AML-193 (cell line): ENCODE data around the gene NPL.

Experiments used
- DNase-seq, 2 experiments: peaks; one replicate each; lab custom pipeline; 2025; lab: John Stamatoyannopoulos, UW

NPL gene, protein sequence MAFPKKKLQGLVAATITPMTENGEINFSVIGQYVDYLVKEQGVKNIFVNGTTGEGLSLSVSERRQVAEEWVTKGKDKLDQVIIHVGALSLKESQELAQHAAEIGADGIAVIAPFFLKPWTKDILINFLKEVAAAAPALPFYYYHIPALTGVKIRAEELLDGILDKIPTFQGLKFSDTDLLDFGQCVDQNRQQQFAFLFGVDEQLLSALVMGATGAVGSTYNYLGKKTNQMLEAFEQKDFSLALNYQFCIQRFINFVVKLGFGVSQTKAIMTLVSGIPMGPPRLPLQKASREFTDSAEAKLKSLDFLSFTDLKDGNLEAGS

DNA sequence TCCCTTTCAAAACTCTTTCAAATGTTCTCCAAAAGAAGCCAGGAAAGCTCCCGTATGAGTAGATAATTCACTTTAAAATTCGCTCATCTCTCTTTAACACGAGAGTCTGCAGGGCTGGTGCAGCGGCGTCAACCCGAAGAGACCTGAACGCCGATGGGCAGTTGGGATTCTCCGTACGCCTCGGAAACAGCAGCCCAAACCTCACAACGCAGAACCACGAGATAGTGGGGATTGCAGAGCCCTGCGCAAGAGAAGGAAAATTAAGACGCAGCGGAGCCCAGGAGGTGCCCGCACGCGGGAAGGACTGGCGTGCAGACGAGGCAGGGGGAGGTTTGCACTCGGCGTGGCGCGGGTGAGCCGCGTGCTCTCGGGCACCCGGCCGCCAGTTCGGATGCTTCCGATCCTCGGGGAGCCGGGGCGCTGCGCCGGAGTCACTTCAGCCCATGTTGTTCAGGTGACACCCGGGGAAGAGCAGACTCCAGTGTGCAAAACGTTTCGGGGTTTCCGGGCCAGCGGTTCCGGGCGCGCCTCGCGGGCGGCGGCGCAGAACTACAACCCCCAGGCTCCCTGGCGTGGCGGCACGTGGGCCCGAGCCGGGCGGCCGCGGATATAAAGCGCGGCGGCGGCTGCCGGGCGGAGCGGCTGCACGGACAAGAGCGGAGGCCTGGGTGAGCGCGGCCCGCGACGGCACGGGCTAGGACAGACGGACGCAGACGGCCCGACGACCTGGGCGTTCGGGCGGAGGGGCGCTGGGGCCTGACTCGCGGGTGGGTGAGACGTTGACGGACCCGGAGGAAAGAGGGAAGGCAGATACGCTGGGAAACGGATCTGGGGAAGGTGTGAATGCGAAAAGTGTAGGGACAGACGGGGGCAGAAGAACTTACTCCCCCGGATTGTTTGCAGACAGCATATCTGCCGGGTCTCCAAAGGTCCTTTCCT is at the start of gene NPL:
Gene NPL, plus strand, starts transcription at position 636 of the 939 bp plus-strand sequence. CDS start 4,599 bp downstream, outside the sequence.
- no peak for DNase-seq

DNA sequence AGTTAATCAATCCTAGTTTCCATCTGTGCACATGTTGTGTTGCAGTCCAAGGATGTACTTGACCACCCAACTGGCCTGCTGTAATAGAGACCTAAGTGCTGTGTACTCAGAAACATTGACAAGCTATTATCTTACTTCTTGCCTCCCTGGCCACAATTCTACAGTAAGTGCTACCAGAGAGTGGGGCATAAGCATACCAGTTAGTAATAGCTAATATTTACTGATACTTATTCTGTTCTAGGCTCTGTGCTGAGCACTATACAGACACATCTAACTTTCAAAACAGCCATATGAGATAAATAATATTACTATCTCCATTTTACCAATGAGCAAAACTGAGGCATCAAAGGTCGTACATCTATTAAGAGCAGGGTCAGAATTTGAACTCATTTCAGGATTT is 49.5 kb upstream of the NPL start:
- no peak for DNase-seq

DNA sequence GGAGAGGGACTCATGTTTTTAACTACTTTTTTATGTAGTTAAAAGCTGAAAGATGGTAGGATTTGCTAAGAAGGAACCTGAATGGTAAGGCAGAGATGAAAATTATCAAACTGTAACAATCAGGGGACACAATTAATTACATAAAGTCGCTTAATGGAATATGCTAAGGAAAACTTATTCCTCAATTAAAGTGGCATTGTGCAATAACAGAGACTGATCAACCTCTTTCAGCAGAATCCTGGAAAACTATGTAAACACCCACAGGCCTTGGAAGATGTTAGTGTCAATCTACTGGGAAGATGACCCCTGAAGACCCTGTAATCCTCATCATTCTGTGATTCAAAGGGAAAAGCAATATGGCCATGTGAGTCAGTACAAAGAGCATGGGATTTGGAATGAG is 46.8 kb upstream of the NPL start:
- no peak for DNase-seq

DNA sequence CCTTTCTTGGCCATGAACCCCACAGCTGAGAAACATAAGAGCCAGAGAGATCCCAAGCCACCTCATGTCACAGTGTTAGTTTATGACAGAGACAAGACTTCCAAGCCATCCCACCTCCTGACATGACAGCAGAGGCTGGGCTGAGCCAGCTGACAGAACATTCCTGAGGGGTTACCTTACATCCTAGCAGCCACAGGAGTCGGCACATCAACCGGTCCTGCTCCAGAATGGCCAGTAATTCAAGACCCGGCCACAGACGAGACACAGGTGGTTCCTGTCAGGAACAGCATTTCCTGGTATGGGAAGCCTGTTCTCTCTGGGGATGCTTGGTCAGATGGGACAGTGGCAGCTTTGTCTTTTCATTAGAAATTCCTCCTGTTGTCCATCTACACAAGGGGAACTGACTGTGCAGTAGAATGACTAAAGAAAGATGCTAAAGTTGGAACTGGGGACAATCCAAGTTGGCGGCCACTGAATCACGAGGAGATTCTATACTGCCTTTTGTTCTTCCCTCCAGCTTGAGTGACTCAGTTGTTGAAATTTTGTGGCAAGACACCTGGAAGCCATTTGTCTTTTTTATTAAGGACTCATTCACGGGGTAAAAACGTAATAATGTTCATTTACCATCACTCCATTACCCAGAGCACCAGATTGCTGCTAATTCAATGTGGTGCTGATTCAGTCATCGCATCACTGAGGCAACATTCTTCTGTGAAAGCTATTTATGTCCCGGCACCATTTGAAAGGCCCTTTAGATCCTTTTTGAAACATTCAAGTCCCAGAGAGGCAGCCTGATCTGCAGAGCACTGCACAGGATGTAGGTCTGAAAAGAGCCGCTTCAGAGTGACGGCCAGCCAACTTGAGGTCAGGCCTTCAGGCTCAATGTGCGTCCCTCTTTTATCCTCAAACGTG is 37.2 kb upstream of the NPL start:
- DNase-seq = no peak

DNA sequence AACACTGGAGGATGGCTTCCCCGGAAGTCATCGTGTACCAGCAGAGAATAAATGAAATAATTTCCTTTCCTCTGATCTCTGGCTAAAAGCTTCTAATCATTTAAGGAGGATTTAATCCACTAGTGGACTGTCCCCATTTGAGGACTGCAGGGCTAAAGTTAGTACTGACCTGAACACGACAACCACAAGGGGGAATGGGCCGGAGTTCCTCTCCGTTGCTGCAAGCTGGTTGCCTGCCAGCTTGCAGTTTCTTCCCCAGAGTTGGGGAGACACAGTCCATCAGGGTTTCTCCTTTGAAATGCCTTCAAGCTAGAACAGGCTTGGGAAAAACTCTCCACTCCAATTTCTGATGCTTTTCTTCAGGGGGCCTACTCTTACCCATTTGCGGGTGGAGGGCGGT is 35.5 kb upstream of the NPL start:
- DNase-seq = no peak

DNA sequence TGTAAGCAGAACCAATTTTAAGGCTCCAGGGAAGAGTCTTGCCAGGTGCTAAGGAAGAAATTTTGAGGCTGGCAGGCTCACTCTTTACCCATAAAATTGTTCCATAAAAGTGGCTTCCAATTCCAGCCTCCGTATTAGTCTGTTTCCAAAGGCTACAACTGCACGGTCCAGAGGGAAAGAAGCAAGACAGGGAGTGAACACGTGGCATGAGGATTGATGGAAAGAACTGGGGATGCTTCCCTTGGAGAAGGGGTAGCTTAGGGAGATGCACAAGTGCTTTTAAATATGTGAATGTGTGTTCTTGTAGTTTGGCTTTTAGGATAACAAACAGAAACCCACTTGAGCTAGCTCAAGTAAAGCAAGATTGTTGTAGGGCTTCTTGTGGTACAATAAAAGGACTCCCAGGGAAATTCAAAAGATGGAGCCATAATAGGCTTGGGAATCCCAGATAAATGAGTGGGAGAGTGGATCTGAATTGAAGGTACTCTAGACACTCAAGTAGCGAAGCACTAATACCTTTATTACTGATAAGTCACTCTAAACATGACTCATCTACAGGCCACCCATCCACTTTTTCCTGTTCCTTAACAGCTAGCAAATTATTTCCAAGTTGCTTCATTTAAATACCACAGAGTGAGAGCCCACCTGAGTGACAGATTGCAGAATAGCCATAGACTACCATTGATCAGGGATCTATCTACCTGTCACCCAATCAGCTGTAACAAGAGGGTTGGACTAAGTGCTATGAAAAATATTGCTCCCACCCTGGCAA is 34.8 kb upstream of the NPL start:
- DNase-seq = no peak

DNA sequence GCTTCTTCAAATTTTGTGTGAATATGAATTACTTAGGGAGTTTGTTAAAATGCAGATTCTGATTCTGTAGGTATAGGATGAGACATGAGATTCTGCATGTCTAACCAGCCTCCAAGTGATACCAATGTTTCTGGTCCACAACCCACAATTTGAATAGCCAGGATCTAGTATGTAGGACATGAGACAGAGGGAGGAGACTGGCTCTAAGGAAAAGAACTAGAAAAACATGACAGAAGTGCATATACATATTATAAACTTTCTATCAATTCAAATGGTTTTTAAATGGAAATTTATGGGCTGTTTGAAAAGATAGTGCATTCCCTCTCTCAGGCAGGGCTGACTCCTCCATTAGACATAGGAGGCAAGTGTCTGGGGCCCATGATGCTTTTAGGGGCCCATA is 33.9 kb upstream of the NPL start:
- no peak for DNase-seq

DNA sequence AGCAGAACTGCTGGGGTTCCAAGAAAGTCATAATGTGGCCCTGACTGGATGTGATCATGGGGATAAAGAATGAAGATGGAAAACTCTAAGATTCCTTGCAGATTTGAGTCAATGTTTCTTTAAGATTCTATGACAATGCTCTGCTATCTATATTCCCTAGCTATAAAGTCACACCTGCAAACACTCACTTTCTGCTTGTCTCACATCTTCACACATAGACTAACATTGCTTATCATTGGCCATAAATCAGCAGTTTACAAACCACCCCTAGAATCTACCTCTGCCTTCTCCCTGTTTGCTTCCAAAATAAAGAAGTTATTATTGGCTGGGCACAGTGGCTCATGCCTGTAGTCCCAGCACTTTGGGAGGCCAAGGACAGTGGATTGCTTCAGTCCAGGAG is 33.1 kb upstream of the NPL start:
- no peak for DNase-seq

DNA sequence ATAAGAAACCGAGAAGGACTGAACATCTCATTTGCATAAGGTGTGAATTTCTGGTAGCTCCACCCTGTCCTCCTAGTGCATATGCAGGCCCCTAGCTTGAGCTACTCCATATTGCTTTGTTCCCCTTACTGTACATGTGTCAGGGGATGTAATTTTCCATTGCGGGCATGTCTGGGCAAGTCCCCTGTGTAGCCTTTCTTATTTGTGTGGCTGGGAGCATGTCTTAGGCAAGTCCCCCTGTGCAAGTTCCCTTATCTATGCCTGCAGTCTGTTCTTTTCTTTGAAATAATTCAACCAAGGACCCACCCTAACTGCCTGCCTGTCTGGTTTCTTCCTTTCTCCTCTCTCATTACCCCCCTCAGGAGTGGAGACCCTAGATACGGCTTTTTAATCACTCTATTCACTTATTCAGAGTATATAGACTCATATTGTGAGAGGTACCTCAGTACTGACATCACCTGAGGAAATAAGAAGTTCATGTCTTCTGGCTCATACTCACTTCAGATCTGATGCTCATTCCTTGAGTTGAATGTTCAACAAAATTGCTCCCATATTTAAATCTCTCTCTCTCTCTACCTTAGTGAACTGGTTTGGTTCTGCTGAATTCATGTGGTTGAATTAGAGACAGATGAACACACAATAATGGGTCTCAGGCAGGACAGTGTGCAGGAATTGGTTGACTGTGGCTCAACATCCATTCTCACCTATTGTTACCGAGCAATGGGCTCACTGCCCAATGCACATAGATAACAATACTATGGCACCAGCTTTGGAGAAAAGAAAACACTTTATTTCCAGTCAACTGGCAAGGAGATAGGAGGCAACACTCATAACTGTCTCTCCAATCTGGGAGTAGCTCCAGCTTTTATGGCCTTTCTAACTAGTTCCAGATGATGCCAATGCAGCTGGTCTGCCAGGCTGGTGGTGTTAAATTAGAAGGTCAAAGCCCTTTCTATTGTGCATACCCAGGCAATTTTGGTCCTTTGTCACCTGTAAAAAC is 27.9 kb upstream of the NPL start:
- DNase-seq = no peak

DNA sequence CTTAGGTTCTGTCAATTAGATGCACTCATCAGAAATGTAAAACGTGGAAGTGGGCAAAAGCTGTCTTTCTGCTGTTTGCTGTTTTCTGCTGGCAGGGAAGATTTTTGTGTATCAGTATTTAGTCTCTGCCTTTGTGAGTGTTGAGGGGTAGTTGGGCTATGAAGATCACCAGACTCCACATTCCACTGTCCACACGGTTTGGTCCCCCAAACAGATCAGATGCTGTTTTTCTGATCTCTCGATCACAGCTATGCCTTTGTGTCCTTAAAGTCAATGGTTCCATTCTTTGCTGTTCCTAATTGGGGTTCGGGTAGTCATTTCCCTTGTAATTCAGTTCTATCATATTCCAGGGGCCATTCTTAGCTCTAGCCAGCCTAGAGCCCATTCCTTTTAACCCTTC is 27.0 kb upstream of the NPL start:
- no peak for DNase-seq

DNA sequence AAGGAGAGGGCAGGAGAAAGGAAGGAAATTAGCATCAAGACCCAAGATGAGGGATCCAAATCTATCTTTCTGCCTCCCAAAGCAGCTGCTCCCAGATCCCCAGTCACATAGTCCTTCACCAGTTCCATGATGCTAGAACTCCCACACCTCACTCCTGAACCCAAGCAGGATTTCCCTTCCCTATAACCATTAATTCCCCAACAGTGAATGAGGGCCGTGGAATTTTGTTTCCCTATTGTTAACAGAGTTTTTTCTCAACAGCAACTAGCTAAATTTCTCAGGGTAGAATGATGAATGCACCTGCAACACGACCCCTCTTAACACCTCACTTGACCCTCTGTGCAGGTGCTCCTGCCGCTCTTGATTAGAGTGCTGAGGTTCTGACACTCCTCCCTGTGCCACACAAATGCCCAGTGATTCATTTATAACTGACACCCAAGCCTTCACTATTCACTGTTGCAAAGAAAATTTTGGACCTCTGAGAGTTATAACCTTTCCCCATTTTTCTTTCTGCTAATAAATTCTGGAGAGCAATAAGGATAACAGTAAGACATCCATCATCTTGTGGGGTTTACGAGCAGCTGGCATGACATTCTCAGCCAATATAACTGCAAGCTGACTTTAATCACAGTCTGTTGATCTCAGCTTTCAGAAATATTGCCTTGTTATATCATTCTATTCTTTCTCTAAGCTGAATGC is 25.4 kb upstream of the NPL start:
- no peak for DNase-seq

DNA sequence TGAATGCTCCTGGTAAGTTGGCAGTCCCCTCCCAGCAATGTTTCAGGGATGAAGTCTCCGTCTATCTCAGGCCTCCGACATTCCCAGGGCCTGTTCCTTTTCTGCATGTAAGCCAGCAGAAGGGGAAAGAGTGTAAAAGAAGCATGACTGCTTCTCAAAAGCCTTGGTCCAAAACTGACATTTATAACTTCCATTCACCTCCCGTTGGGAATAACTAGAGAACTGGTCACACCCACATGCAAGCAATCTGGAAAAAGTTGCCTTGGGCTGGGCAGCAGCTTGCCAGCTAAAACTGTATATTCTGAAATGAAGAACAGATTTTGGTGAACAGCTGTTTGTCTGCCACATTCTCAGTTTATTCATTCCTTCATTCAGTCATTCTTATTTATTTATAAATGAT is 24.2 kb upstream of the NPL start:
- DNase-seq = no peak

DNA sequence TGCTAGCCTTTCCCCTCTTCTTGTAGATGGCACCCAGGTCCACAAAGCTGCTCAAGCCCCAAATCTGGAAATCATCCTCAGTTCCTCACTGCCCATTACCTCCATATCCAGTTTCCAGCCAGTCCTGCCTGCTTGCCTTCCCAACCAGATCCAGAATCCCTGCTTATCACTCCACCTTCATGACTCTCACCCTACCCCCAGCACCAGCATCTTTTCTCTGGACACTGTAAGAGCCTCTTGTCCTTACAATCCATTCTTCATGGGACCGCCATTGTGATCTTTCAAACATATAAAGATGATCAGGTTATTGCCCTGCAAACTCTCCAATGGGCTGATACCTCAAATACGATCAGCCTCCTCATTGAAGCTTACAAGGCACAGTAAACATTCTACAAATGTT is 23.5 kb upstream of the NPL start:
- no peak for DNase-seq

DNA sequence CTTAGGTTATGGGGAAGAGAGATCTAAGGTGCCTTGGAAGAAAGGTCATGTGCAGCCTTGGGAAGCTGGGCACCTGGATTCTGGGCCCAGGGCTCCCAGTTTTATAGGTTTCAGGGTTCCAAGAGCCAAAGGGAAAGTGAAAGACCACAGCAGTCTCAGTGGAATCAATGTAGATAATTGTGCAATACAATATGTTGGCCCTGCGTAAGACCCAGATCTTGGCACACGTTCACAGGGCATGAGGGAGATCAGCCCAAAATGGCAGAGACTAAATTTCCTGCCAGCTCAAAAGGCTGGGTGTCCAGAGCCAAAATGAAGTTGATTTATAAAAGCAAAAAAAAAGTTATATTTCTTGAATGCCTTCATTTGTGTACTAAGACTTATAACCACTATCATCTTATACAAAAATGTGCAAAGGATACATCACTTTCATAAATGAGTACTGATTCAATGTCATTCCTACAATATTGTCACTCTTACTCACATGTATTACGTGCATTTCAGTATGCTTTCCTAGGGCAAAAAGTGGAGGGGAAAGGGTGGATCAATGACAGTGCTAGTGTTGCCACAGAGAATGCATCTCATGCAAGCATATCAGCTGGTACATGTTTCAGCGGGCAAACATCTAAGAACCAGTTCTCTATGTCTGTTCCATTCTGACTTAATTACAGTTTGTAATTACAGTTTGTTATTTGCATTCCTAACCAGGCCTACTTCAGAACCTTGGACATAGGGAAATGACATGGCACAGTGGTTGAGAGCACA is 22.5 kb upstream of the NPL start:
- no peak for DNase-seq

DNA sequence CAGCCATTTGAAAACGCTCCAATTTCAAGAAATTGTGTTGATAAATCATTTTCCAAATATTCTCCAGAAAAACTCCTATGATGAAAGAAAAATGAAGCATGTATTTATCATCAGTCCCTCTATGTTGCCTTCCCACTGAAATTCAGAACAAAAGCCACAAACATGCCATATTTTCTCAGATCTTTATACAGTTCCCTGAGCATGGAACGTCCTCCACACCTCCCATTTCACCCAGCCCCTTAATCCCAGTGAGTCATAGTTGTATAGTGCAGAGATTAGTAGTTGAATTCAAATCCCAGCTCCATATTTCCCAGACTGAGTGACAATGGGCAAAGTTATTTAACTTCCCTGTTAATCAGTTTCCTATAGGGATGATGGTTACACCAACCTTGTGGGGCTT is 20.6 kb upstream of the NPL start:
- no peak for DNase-seq

DNA sequence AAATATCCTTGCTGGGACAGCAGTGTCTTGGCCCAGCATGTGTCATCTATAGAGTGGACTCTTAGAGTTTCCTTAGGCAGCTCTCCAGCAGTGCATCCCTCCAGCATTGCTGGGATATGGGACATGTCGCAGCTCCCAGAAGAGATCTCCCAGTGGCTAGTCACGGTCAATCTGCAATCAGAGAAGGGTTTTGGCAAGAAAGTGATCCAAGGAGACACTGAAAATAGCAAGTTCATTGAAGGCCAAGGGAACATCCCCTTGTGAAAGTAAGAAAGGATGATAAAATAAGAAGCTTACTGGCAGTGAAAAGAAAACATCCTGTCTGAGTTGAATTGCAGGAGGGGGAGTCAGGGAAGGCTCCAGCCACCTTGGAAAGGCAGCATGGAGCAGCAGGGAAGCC is 19.3 kb upstream of the NPL start:
- no peak for DNase-seq

DNA sequence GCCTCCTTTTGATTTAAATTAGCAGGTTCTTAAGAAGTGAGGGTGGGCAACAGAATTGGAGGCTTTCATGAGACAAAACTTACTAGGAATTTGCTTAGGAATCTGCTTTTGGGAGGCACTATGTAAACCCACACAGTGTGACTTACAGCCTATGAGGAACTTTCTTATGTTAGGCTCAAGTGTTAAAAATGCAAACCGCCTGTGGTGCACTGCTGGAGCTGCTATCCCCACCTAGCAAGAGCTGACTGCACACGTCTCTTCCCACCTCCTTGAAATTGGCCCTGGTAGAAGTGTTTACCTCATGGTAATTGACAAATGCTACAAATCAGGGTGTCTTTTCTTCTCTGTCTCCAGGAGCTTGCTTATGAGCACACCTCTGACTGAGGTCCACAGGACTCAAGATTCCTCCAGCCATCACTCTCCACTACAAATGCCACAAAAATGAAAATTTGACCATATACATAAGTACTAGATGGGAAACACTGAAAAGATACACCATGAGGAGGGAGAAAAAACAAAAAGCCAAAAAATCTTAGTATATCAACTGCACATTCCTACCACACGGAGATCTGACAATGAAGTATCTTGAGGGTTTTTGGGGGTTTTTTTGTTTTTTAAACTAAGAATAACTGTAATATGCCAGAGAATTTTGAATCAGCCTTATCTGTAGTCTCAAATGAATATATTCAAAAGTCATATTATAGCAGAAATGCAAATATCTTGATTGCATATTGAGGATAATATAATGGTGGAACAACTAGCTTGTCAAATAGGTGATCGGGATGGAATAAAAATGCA is 18.2 kb upstream of the NPL start:
- DNase-seq = no peak

DNA sequence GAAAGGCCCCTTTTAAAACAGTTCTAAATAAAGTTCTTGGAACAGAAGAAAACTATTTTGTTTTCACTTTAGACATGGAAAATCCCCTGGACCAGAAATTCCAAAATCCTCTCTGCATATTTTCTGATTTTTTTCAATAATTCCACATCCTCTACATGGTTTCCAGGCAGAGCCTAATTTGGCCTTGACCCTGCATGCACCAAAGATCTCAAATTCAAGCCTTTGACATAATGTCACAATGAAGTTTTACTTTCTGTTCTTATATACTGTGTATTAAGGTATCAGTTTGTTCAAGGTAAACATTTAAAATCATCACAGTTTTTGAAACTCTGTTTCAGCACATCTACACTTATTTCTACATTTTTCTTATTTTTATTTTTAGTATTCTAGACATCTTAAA is 12.2 kb upstream of the NPL start:
- DNase-seq = no peak
